ENCODE measurements around the gene GPR89A.

GPR89A gene

GRCh38 chr1:145719230-145720079, 111.7 kb downstream of the GPR89A start, which contains the start of gene CD160:
CD160 (plus strand) TSS chr1:145719499; CDS start chr1:145728328, 8,829 bp downstream.
- no peak for DNase-seq
